Naive thymus-derived CD4-positive, alpha-beta T cell (primary cell): ENCODE data around the gene SPP2. TPM values are rescaled to one million over a fixed set of nuclear protein-coding genes. Genes with fewer than 3 reads are reported as not detected.
A peak's percentile ranks its signal among the peaks of the same experiment; 100 is the strongest.

ENCODE experiments used
- ATAC-seq: fragments of 150-1000 bp; cut with Tn5 transposase; 2 replicates; pipeline ENCODE4 v1.10.0; 2021; ENCODE audit warnings: mild to moderate bottlenecking, moderate library complexity
- CTCF ChIA-PET: fragments of 350-600 bp; sonication (Branson Sonifier 250); formaldehyde crosslinking; loops from one replicate; lab custom pipeline; 2021; ENCODE audit warnings: antibody characterized with exemption; lab: Charles Lee
- POLR2A ChIA-PET: fragments of 350-600 bp; sonication (Branson Sonifier 250); formaldehyde crosslinking; loops from one replicate; lab custom pipeline; 2021; ENCODE audit warnings: antibody characterized with exemption, inconsistent platforms; lab: Charles Lee
- DNase-seq, 9 donors: peaks; one replicate each; pipeline versions ENCODE4 v3.0.0 to v3.0.0-alpha.2; 2020 to 2022; ENCODE audit warnings: mixed read lengths in 1 of 9
- H3K27ac ChIP-seq: one replicate; pipeline ENCODE4 v1.7.0; 2013; ENCODE audit warnings: mild to moderate bottlenecking, low read depth, low read length, moderate library complexity
- H3K27me3 ChIP-seq, 2 donors: one replicate each; pipeline ENCODE4 v1.7.0; 2013; ENCODE audit warnings: low read length in 2 of 2, mild to moderate bottlenecking in 2 of 2, moderate library complexity in 2 of 2; ENCODE audit not compliant: control insufficient read depth in 2 of 2, insufficient read depth in 2 of 2
- H3K36me3 ChIP-seq, 3 experiments: 1 replicate in 2 of 3; 2 replicates in 1 of 3; pipeline ENCODE4 v1.7.0; 2013; ENCODE audit warnings: low read length in 3 of 3, mild to moderate bottlenecking in 3 of 3, moderate library complexity in 1 of 3; ENCODE audit not compliant: insufficient read depth in 3 of 3, control insufficient read depth in 2 of 3
- H3K4me1 ChIP-seq, 2 donors: one replicate each; pipeline ENCODE4 v1.7.0; 2013; ENCODE audit warnings: low read length in 2 of 2, mild to moderate bottlenecking in 2 of 2, moderate library complexity in 1 of 2; ENCODE audit not compliant: control insufficient read depth in 2 of 2, insufficient read depth in 2 of 2
- H3K4me3 ChIP-seq: 2 replicates; pipeline ENCODE4 v1.7.0; 2013; ENCODE audit warnings: mild to moderate bottlenecking, low read length
- H3K9me3 ChIP-seq, 3 experiments: 1 replicate in 2 of 3; 2 replicates in 1 of 3; pipeline ENCODE4 v1.7.0; 2013; ENCODE audit warnings: low read length in 3 of 3; ENCODE audit not compliant: control insufficient read depth in 2 of 3
- H3K27ac Mint-ChIP-seq, 9 donors: one replicate each; pipeline ENCODE4 v1.8.0; 2020 to 2022; ENCODE audit warnings: mixed read lengths in 9 of 9, mild to moderate bottlenecking in 8 of 9, moderate library complexity in 5 of 9, inconsistent platforms in 2 of 9
- H3K27me3 Mint-ChIP-seq, 5 donors: one replicate each; pipeline ENCODE4 v1.8.0; 2021 to 2022; ENCODE audit warnings: mixed read lengths in 5 of 5, mild to moderate bottlenecking in 1 of 5
- H3K36me3 Mint-ChIP-seq, 5 donors: one replicate each; pipeline ENCODE4 v1.8.0; 2020 to 2022; ENCODE audit warnings: mixed read lengths in 5 of 5, mild to moderate bottlenecking in 3 of 5, inconsistent platforms in 1 of 5
- H3K4me1 Mint-ChIP-seq, 7 donors: one replicate each; pipeline ENCODE4 v1.8.0; 2020 to 2022; ENCODE audit warnings: mixed read lengths in 7 of 7, mild to moderate bottlenecking in 3 of 7, inconsistent platforms in 1 of 7
- H3K4me3 Mint-ChIP-seq, 10 donors: one replicate each; pipeline ENCODE4 v1.8.0; 2020 to 2022; ENCODE audit warnings: mild to moderate bottlenecking in 10 of 10, mixed read lengths in 10 of 10, moderate library complexity in 6 of 10, inconsistent platforms in 2 of 10
- H3K9me3 Mint-ChIP-seq, 11 donors: one replicate each; pipeline ENCODE4 v1.8.0; 2020 to 2022; ENCODE audit warnings: mixed read lengths in 11 of 11, mild to moderate bottlenecking in 4 of 11, inconsistent platforms in 1 of 11, moderate library complexity in 1 of 11
- intact Hi-C, 2 donors: fragments of 100-400 bp; cut with micrococcal nuclease; formaldehyde crosslinking; loops; one replicate each; pipeline ENCODE4 v1.15.1; 2023
- polyA plus RNA-seq, 2 donors: library from polyadenylated mRNA; unstranded; fragments of 300-500 nt; fragmentation: Illumina TruSeq; gene quantifications; one replicate each; pipeline ENCODE4 v1.2.3, GENCODE V29; 2021
- total RNA-seq, 6 experiments: library from RNA in 5 of 6; stranded (reverse) in 5 of 6; gene quantifications; 1 replicate in 5 of 6; 2 replicates in 1 of 6; pipeline ENCODE4 v1.2.3 and lab custom pipeline; 2021 to 2026

SPP2 gene
- total and polyA plus RNA-seq, 7 experiments from 2014 or later, result not detected

- Mint-ChIP-seq H3K9me3 (peaks cover 0 to 16% (median 7%) of the 10 kb centered on the region in 11 donors), H3K27me3 (peaks cover 0 to 34% (median 0%) of the 10 kb centered on the region in 5 donors), H3K27ac (no peak overlapping the region), H3K36me3 (peaks cover 0 to 7% (median 3%) of the 10 kb centered on the region in 5 donors), H3K4me3 (no peak overlapping the region), H3K4me1 (peaks cover 0 to 10% (median 4%) of the 10 kb centered on the region in 7 donors)
- Histone ChIP-seq H3K4me1 (peaks cover 0 to 7% of the 10 kb centered on the region in 2 donors), H3K27me3 (no peaks in the 10 kb centered on the region), H3K9me3 (no peaks in the 10 kb centered on the region), H3K27ac (no peak overlapping the region), H3K4me3 (no peak overlapping the region), H3K36me3 (no peaks in the 10 kb centered on the region)
- ATAC-seq (no peak), DNase-seq (no peak)
- intact Hi-C loops, result no loop called here
- POLR2A ChIA-PET, result interaction anchor here (1.0 kb wide), 1 partner anchor 27 kb away, joined by 3 read pairs; no protein-coding TSS in a partner anchor
- CTCF ChIA-PET, result no interaction called here
Measured at GRCh38 chr2:234066587-234066986, 16.1 kb downstream of the SPP2 start.

GRCh38 chr2:234071664-234072063, 21.2 kb downstream of the SPP2 start:
- ChIA-PET POLR2A (no interaction called here), CTCF (no interaction called here)
- Histone ChIP-seq H3K9me3 (no peaks in the 10 kb centered on the region), H3K4me3 (no peak overlapping the region), H3K4me1 (peaks cover 0 to 24% of the 10 kb centered on the region in 2 donors), H3K27me3 (no peaks in the 10 kb centered on the region), H3K36me3 (no peaks in the 10 kb centered on the region), H3K27ac (no peak overlapping the region)
- intact Hi-C loops, result no loop called here
- DNase-seq (no peak), ATAC-seq (peak; percentile 66)
- peaks cover 0 to 7% (median 3%) of the 10 kb centered on the region in 5 donors for H3K36me3 Mint-ChIP-seq
- no peak overlapping the region for H3K4me3 Mint-ChIP-seq
- H3K9me3 Mint-ChIP-seq, result peaks cover 0 to 16% (median 7%) of the 10 kb centered on the region in 11 donors
- peaks cover 0 to 25% (median 0%) of the 10 kb centered on the region in 5 donors for H3K27me3 Mint-ChIP-seq
- H3K4me1 Mint-ChIP-seq, result peaks cover 4 to 19% (median 11%) of the 10 kb centered on the region in 7 donors
- H3K27ac Mint-ChIP-seq, result no peak overlapping the region

- H3K4me1 Mint-ChIP-seq, result peaks cover 5 to 23% (median 17%) of the 10 kb centered on the region in 7 donors
- H3K36me3 ChIP-seq, result no peaks in the 10 kb centered on the region
- H3K9me3 Mint-ChIP-seq, result peaks cover 0 to 16% (median 7%) of the 10 kb centered on the region in 11 donors
- intact Hi-C loops, result no loop called here
- no peak overlapping the region for H3K4me3 ChIP-seq
- H3K27ac ChIP-seq, result no peak overlapping the region
- H3K27me3 ChIP-seq, result no peaks in the 10 kb centered on the region
- peaks cover 0 to 31% of the 10 kb centered on the region in 2 donors for H3K4me1 ChIP-seq
- CTCF ChIA-PET, result no interaction called here
- ATAC-seq, result no peak
- no peak for DNase-seq
- no peaks in the 10 kb centered on the region for H3K9me3 ChIP-seq
- peaks cover 0 to 7% (median 3%) of the 10 kb centered on the region in 5 donors for H3K36me3 Mint-ChIP-seq
- H3K27ac Mint-ChIP-seq, result no peak overlapping the region
- H3K27me3 Mint-ChIP-seq, result peaks cover 0 to 24% (median 0%) of the 10 kb centered on the region in 5 donors
- no peak overlapping the region for H3K4me3 Mint-ChIP-seq
- POLR2A ChIA-PET, result no interaction called here
Measured at GRCh38 chr2:234072454-234072853, 22.0 kb downstream of the SPP2 start.

GRCh38 chr2:234074751-234075517, 24.4 kb downstream of the SPP2 start:
- DNase-seq (no peak), ATAC-seq (no peak)
- no peaks in the 10 kb centered on the region for H3K27me3 ChIP-seq
- no peaks in the 10 kb centered on the region for H3K36me3 ChIP-seq
- no peak overlapping the region for H3K4me3 ChIP-seq
- CTCF ChIA-PET, result interaction anchor here (0.6 kb wide), 1 partner anchor 428 kb away, joined by 4 read pairs; no protein-coding TSS in a partner anchor
- H3K27ac ChIP-seq, result no peak overlapping the region
- POLR2A ChIA-PET, result interaction anchor here (0.7 kb wide), 1 partner anchor 23 kb away, joined by 6 read pairs; no protein-coding TSS in a partner anchor
- H3K36me3 Mint-ChIP-seq, result peaks cover 0 to 3% (median 0%) of the 10 kb centered on the region in 5 donors
- H3K27me3 Mint-ChIP-seq, result peaks cover 0 to 27% (median 0%) of the 10 kb centered on the region in 5 donors
- H3K4me1 ChIP-seq, result peaks cover 0 to 41% of the 10 kb centered on the region in 2 donors
- peaks cover 5 to 31% (median 22%) of the 10 kb centered on the region in 7 donors for H3K4me1 Mint-ChIP-seq
- H3K9me3 Mint-ChIP-seq, result peaks cover 0 to 5% (median 0%) of the 10 kb centered on the region in 11 donors
- intact Hi-C loops, result no loop called here
- H3K9me3 ChIP-seq, result no peaks in the 10 kb centered on the region
- no peak overlapping the region for H3K4me3 Mint-ChIP-seq
- peak overlapping the region in 2 of 9 donors; percentile 13 to 23 for H3K27ac Mint-ChIP-seq

- Histone ChIP-seq H3K9me3 (no peaks in the 10 kb centered on the region), H3K36me3 (no peaks in the 10 kb centered on the region), H3K4me3 (no peak overlapping the region), H3K27me3 (no peaks in the 10 kb centered on the region), H3K27ac (no peak overlapping the region), H3K4me1 (peaks cover 0 to 41% of the 10 kb centered on the region in 2 donors)
- ATAC-seq, result no peak
- Mint-ChIP-seq H3K9me3 (peaks cover 0 to 3% (median 0%) of the 10 kb centered on the region in 11 donors), H3K27ac (peak overlapping the region in 1 of 9 donors; percentile 23), H3K36me3 (peaks cover 0 to 3% (median 0%) of the 10 kb centered on the region in 5 donors), H3K27me3 (peaks cover 0 to 27% (median 0%) of the 10 kb centered on the region in 5 donors), H3K4me1 (peaks cover 5 to 31% (median 22%) of the 10 kb centered on the region in 7 donors), H3K4me3 (no peak overlapping the region)
- intact Hi-C loops, result no loop called here
- ChIA-PET POLR2A (no interaction called here), CTCF (interaction anchor here (0.6 kb wide), 1 partner anchor 427 kb away, joined by 4 read pairs; no protein-coding TSS in a partner anchor)
- DNase-seq, result no peak
Measured at GRCh38 chr2:234075518-234075915, 25.0 kb downstream of the SPP2 start.

DNA sequence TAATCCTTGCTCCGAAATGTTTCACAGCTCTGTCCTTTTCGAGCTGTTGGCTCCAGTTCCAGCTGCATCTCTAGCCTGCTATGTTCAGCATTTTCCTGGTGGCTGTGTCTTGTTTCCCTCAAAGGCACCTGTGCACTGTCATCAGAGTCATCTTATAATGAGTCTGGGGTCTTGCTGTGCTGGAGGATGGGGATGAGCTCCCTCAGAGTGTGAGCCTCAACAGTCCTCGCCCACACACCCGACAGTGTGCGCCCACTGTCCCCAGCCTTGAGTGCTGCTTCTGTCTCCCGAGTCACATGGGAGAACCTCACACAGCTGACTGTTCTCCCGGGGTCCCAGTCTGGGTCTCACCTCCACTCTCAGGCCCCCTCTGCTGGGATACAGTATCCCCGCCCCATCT, 25.4 kb downstream of the SPP2 start:
- peaks cover 0 to 25% (median 0%) of the 10 kb centered on the region in 5 donors for H3K27me3 Mint-ChIP-seq
- H3K27me3 ChIP-seq, result no peaks in the 10 kb centered on the region
- H3K4me1 Mint-ChIP-seq, result peaks cover 5 to 31% (median 22%) of the 10 kb centered on the region in 7 donors
- H3K9me3 Mint-ChIP-seq, result peaks cover 0 to 3% (median 0%) of the 10 kb centered on the region in 11 donors
- ATAC-seq, result no peak
- DNase-seq, result no peak
- no peaks in the 10 kb centered on the region for H3K36me3 Mint-ChIP-seq
- peak overlapping the region in 1 of 9 donors; percentile 39 for H3K27ac Mint-ChIP-seq
- peaks cover 0 to 40% of the 10 kb centered on the region in 2 donors for H3K4me1 ChIP-seq
- no peak overlapping the region for H3K4me3 ChIP-seq
- H3K36me3 ChIP-seq, result no peaks in the 10 kb centered on the region
- H3K4me3 Mint-ChIP-seq, result no peak overlapping the region
- ChIA-PET CTCF (no interaction called here), POLR2A (no interaction called here)
- intact Hi-C loops, result no loop called here
- no peaks in the 10 kb centered on the region for H3K9me3 ChIP-seq
- no peak overlapping the region for H3K27ac ChIP-seq
